DOHH2 (cell line): Measurements from ENCODE around the gene CD8B.

ENCODE experiments used
- H3F3A ChIP-seq: fragments of 200-600 bp; sonication (generic), shearing (Covaris generic); 2 replicates; pipeline ENCODE4 v1.6.0; 2016; ENCODE audit warnings: antibody characterized with exemption, mild to moderate bottlenecking; ENCODE audit not compliant: control insufficient read depth, insufficient read depth
- H3K27ac ChIP-seq: fragments of 200-600 bp; sonication (generic); 2 replicates; pipeline ENCODE4 v1.5.1; 2014; ENCODE audit warnings: low read depth, mild to moderate bottlenecking, low read length, moderate library complexity
- H3K27me3 ChIP-seq: fragments of 200-600 bp; sonication (generic); 2 replicates; pipeline ENCODE4 v1.6.1; 2014; ENCODE audit warnings: mild to moderate bottlenecking, low read length, mixed read lengths; ENCODE audit not compliant: control insufficient read depth
- H3K36me3 ChIP-seq: fragments of 200-600 bp; sonication (generic); 2 replicates; pipeline ENCODE4 v1.6.1; 2014; ENCODE audit warnings: mild to moderate bottlenecking, low read length, moderate library complexity, mixed read lengths; ENCODE audit not compliant: control insufficient read depth
- H3K4me1 ChIP-seq: fragments of 200-600 bp; sonication (generic); 2 replicates; pipeline ENCODE4 v1.6.1; 2014; ENCODE audit warnings: mild to moderate bottlenecking, low read length, mixed read lengths; ENCODE audit not compliant: control insufficient read depth
- H3K4me2 ChIP-seq: fragments of 200-600 bp; sonication (generic); 2 replicates; pipeline ENCODE4 v1.6.0; 2014; ENCODE audit warnings: mild to moderate bottlenecking, low read length, moderate library complexity
- H3K4me3 ChIP-seq: fragments of 200-600 bp; sonication (generic); 2 replicates; pipeline ENCODE4 v1.5.1; 2014; ENCODE audit warnings: mild to moderate bottlenecking, low read length, mixed read lengths
- H3K79me2 ChIP-seq: fragments of 200-600 bp; sonication (generic); 2 replicates; pipeline ENCODE4 v1.6.1; 2014; ENCODE audit warnings: mild to moderate bottlenecking, low read length, mixed read lengths; ENCODE audit not compliant: control insufficient read depth
- H3K9me2 ChIP-seq: fragments of 200-600 bp; sonication (generic); replicated peaks from 2 replicates; pipeline ENCODE4 v1.6.1; 2014; ENCODE audit warnings: mild to moderate bottlenecking, low read length, mixed read lengths; ENCODE audit not compliant: control insufficient read depth
- H3K9me3 ChIP-seq: fragments of 200-600 bp; sonication (generic); 2 replicates; pipeline ENCODE4 v1.6.1; 2014; ENCODE audit warnings: antibody characterized with exemption, low read length, mixed read lengths; ENCODE audit not compliant: control insufficient read depth, insufficient read depth
- H4K20me1 ChIP-seq: fragments of 200-600 bp; sonication (generic); 2 replicates; pipeline ENCODE4 v1.6.0; 2014; ENCODE audit warnings: low read depth, mild to moderate bottlenecking, antibody characterized with exemption, low read length, moderate library complexity; ENCODE audit not compliant: control insufficient read depth, insufficient read depth
- EZH2phosphoT487 ChIP-seq: fragments of 200-600 bp; sonication (generic); IDR thresholded peaks from 2 replicates; pipeline ENCODE4 v1.6.1; 2017; ENCODE audit warnings: borderline replicate concordance, mild to moderate bottlenecking, antibody characterized with exemption, low read length, moderate library complexity, mixed read lengths
- TF ChIP-seq, protein P1 (sequence below): fragments of 200-600 bp; sonication (generic); IDR thresholded peaks from one replicate; pipeline ENCODE4 v1.5.1; 2014; ENCODE audit warnings: antibody characterized with exemption, mild to moderate bottlenecking, low read depth, low read length; ENCODE audit not compliant: poor library complexity, severe bottlenecking

CD8B gene

DNA sequence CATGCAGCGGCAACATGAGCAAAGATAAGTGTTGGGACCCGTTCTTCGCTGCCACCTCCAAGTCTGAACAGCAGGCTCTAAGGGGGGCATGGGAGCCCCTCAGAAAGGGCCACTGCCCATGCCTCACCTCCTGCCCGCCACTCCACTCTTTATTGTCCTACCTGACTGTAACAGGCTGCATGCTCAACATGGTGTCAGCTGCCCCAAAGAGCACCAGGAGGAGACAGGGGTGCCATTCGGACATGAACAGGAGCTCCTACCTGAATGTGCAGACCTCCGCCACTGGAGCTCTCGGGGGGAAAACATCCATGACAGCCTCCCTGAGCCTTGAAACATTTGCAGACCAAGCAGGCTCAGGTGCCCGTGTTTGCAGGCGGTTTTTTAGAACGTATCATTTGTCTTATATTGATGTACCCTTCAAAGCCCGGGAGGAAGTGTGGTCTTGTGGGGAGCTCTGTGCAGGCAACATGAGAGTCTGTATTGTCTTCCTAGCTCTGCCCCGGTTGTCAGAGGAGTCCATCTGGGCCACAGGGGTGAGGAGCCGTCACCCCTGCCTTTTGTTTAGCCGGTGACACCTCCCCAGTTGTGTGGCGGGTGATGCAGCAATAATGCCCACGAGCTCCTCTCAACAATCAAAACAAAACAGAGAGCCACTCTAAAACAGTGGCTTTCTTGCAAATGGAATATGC is 35.8 kb downstream of the CD8B start:
- Histone ChIP-seq H3K79me2 (no peaks in the 10 kb centered on the region), H3K4me1 (no peaks in the 10 kb centered on the region), H3K27ac (no peak overlapping the region), H3K9me3 (no peaks in the 10 kb centered on the region), H3K27me3 (no peaks in the 10 kb centered on the region), H3K4me2 (no peak overlapping the region), H3K4me3 (no peak overlapping the region), H3K36me3 (no peaks in the 10 kb centered on the region), H4K20me1 (no peaks in the 10 kb centered on the region), H3F3A (no peaks in the 10 kb centered on the region), H3K9me2 (no peaks in the 10 kb centered on the region)
- no peak for TF ChIP-seq EZH2phosphoT487
- TF ChIP-seq, protein P1, sequence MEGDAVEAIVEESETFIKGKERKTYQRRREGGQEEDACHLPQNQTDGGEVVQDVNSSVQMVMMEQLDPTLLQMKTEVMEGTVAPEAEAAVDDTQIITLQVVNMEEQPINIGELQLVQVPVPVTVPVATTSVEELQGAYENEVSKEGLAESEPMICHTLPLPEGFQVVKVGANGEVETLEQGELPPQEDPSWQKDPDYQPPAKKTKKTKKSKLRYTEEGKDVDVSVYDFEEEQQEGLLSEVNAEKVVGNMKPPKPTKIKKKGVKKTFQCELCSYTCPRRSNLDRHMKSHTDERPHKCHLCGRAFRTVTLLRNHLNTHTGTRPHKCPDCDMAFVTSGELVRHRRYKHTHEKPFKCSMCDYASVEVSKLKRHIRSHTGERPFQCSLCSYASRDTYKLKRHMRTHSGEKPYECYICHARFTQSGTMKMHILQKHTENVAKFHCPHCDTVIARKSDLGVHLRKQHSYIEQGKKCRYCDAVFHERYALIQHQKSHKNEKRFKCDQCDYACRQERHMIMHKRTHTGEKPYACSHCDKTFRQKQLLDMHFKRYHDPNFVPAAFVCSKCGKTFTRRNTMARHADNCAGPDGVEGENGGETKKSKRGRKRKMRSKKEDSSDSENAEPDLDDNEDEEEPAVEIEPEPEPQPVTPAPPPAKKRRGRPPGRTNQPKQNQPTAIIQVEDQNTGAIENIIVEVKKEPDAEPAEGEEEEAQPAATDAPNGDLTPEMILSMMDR: no peak

DNA sequence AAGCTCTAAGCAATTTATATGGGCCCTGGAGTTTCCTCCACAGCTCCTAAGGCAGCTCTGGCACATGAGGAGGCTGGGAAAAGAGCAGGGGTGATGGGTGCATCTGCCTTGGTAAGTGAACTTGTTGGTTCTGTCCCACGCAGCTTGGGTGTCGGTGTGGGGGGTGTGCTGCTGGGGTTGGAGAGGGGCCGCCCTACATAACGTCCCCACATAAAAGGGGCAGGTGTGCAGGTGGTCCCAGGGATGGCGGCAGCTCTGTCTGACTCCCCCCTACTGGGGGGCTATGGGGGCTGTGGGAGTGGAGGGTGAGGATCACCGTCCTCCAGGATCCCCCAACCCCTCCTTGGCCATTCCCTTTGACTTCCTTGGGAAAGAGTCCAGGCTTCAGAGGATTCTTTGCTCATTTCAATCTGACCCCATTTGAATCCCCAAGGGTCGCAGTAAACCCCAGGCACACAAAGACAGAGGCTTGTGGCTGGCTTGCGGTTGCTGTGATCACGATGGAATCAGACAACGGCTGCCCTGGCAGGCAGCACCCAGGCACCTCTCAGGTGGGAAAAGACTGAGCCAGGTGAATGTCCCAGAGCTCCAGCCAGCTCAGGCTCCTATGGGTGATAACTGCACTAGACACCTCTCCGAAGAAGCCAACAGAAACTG is 36.5 kb downstream of the CD8B start:
- no peaks in the 10 kb centered on the region for H3K36me3 ChIP-seq
- no peaks in the 10 kb centered on the region for H3F3A ChIP-seq
- no peaks in the 10 kb centered on the region for H4K20me1 ChIP-seq
- H3K4me1 ChIP-seq: no peaks in the 10 kb centered on the region
- H3K27me3 ChIP-seq: no peaks in the 10 kb centered on the region
- H3K4me3 ChIP-seq: no peak overlapping the region
- H3K9me3 ChIP-seq: no peaks in the 10 kb centered on the region
- no peak overlapping the region for H3K4me2 ChIP-seq
- H3K27ac ChIP-seq: no peak overlapping the region
- TF ChIP-seq, protein P1: no peak
- TF ChIP-seq EZH2phosphoT487: no peak
- no peaks in the 10 kb centered on the region for H3K79me2 ChIP-seq
- no peaks in the 10 kb centered on the region for H3K9me2 ChIP-seq

DNA sequence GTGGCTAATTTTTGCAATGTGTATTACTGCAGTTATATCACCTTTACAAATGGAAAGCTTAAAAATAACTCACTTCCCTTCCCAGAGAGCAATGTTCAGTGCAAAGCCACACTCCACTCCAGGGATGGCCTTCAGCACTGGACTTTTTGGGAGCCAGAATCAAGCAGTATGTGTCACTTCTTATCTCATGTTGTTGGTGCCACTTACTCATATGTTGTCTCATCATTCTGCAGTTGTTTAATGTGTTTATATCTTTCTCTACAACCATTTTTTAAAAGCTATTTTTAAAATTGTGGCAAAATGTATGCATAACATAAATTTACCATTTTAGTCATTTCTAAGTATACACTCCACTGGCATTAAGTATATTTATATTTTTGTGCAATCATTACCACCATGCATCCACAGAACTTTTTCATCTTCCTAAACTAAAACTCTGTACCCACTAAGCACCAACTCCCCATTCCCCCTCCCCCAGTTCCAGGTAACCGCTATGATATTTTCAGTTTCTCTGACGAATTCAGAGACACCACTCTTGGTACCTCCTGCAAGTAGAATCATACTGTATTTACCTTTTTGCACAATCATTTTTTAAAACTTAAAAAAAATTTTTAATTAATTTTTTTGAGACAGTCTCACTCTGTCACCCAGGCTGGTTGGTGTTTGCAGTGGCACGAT is 38.9 kb downstream of the CD8B start:
- no peaks in the 10 kb centered on the region for H3F3A ChIP-seq
- no peaks in the 10 kb centered on the region for H3K4me1 ChIP-seq
- H3K9me2 ChIP-seq: no peaks in the 10 kb centered on the region
- H3K79me2 ChIP-seq: no peaks in the 10 kb centered on the region
- no peak overlapping the region for H3K27ac ChIP-seq
- H3K9me3 ChIP-seq: no peaks in the 10 kb centered on the region
- no peak overlapping the region for H3K4me2 ChIP-seq
- no peak overlapping the region for H3K4me3 ChIP-seq
- peaks cover 7% of the 10 kb centered on the region for H3K27me3 ChIP-seq
- H3K36me3 ChIP-seq: no peaks in the 10 kb centered on the region
- TF ChIP-seq EZH2phosphoT487: no peak
- TF ChIP-seq, protein P1: no peak
- H4K20me1 ChIP-seq: no peaks in the 10 kb centered on the region
